Mucosa of descending colon (tissue), 3 donors: ENCODE results near the gene XRCC3. TPM values are rescaled to one million over a fixed set of nuclear protein-coding genes. Genes with fewer than 3 reads are reported as not detected.
A peak's percentile ranks its signal among the peaks of the same experiment; 100 is the strongest.

Source experiments
- ATAC-seq: fragments of 200-7000 bp; cut with Tn5 transposase; one replicate; pipeline ENCODE4 v1.9.1; 2020; ENCODE audit warnings: mild to moderate bottlenecking, moderate library complexity
- DNase-seq, 3 donors: peaks; one replicate each; pipeline ENCODE4 v3.0.0-alpha.2; 2020
- H3K36me3 ChIP-seq: fragments of 200-600 bp; one replicate; pipeline ENCODE4 v1.8.0; 2021; ENCODE audit warnings: low read depth, mild to moderate bottlenecking
- H3K4me1 ChIP-seq: fragments of 200-600 bp; one replicate; pipeline ENCODE4 v1.8.0; 2021; ENCODE audit warnings: low read depth, mild to moderate bottlenecking
- H3K4me3 ChIP-seq: fragments of 200-600 bp; one replicate; pipeline ENCODE4 v1.8.0; 2021; ENCODE audit warnings: mild to moderate bottlenecking
- H3K9me3 ChIP-seq: fragments of 200-600 bp; one replicate; pipeline ENCODE4 v1.8.0; 2021; ENCODE audit warnings: mild to moderate bottlenecking
- CTCF ChIP-seq: fragments of 200-600 bp; IDR thresholded peaks from one replicate; pipeline ENCODE4 v1.8.0; 2022; ENCODE audit warnings: antibody characterized with exemption, mild to moderate bottlenecking
- intact Hi-C, 2 donors: fragments of 100-400 bp; cut with DNase I in 1 of 2; cut with micrococcal nuclease in 1 of 2; formaldehyde crosslinking; loops; one replicate each; pipeline versions ENCODE4 v1.11.0 to v1.11.1; 2022; cut with DNase I, micrococcal nuclease
- total RNA-seq, 3 donors: library from RNA; stranded (reverse); fragmentation: NEBNext Ultra II Directional in 2 of 3; extraction: Animal tissue kit (Norgen Biotek cat#: 25700) in 2 of 3; gene quantifications; one replicate each; pipeline versions ENCODE4 v1.2.1 to v1.2.4, GENCODE V29; 2021 to 2023
- donor health status: DM: no; HTN: no; CAD: no; lungs with moderate emphysema.
- donor health status: DM: no; HTN: no; CAD: no.
- donor health status: DM: no; HTN: yes; CAD: no.

XRCC3 gene
- total RNA-seq, 3 donors from 2014 or later, result 7.7 to 17.8 (median 11.0) TPM

- TF ChIP-seq CTCF, result no peak
Measured at GRCh38 chr14:103697603-103698379, 17.5 kb downstream of the XRCC3 start.

GRCh38 chr14:103697206-103697602, 18.0 kb downstream of the XRCC3 start:
- Histone ChIP-seq H3K36me3 (no peaks in the 10 kb centered on the region), H3K9me3 (no peaks in the 10 kb centered on the region), H3K4me1 (peaks cover 18% of the 10 kb centered on the region), H3K4me3 (no peak overlapping the region)
- intact Hi-C loops, result no loop called here
- no peak for DNase-seq
- no peak for TF ChIP-seq CTCF
- ATAC-seq, result no peak

More at GRCh38 chr14:103697603-103698379, 17.5 kb downstream of the XRCC3 start:
- Histone ChIP-seq H3K9me3 (no peaks in the 10 kb centered on the region), H3K36me3 (no peaks in the 10 kb centered on the region), H3K4me1 (peaks cover 18% of the 10 kb centered on the region), H3K4me3 (no peak overlapping the region)
- intact Hi-C loops, result no loop called here
- ATAC-seq (no peak), DNase-seq (peak in 2 of 3 donors; percentile 33 to 39)

GRCh38 chr14:103696466-103697071, 18.7 kb downstream of the XRCC3 start:
- ATAC-seq, result no peak
- intact Hi-C loops, result no loop called here
- H3K36me3 ChIP-seq, result no peaks in the 10 kb centered on the region
- H3K4me3 ChIP-seq, result no peak overlapping the region
- no peaks in the 10 kb centered on the region for H3K9me3 ChIP-seq
- DNase-seq, result peak in 1 of 3 donors; percentile 24
- TF ChIP-seq CTCF, result no peak
- H3K4me1 ChIP-seq, result peaks cover 18% of the 10 kb centered on the region

GRCh38 chr14:103696070-103696402, 19.2 kb downstream of the XRCC3 start:
- TF ChIP-seq CTCF, result no peak
- H3K9me3 ChIP-seq, result no peaks in the 10 kb centered on the region
- intact Hi-C loops, result no loop called here
- H3K4me1 ChIP-seq, result peaks cover 18% of the 10 kb centered on the region
- ATAC-seq (no peak), DNase-seq (no peak)
- H3K36me3 ChIP-seq, result no peaks in the 10 kb centered on the region
- H3K4me3 ChIP-seq, result no peak overlapping the region

- no peak overlapping the region for H3K4me3 ChIP-seq
- H3K4me1 ChIP-seq, result peaks cover 18% of the 10 kb centered on the region
- TF ChIP-seq CTCF, result no peak
- H3K9me3 ChIP-seq, result no peaks in the 10 kb centered on the region
- DNase-seq, result no peak
- intact Hi-C loops, result no loop called here
- no peak for ATAC-seq
- H3K36me3 ChIP-seq, result no peaks in the 10 kb centered on the region
Measured at GRCh38 chr14:103695296-103696069, 19.8 kb downstream of the XRCC3 start.
